SK-N-SH (cell line): ENCODE measurements around the gene GJA5. TPM values are rescaled to one million over a fixed set of nuclear protein-coding genes. Genes with fewer than 3 reads are reported as not detected.

Experiments used
- polyA plus RNA-seq, 3 experiments: library from polyadenylated mRNA; depleted of rRNA; stranded (reverse); fragments of >200 nt; gene quantifications; 2 replicates each; pipeline ENCODE4 v1.2.3, GENCODE V29; 2012

GJA5 gene
- polyA plus RNA-seq, 1 of the 3 experiments (the other 2 are of a cell fraction): not detected

Other genes with a start within 250 kb of the GJA5 start
- gene BCL9, start 219.1 kb downstream of the GJA5 start, polyA plus RNA-seq (2012; rRNA removed): 8.2 and 9.9 TPM in 2 replicates
- 10.9 and 16.2 TPM in 2 replicates for gene ACP6, start 90.1 kb downstream of the GJA5 start, polyA plus RNA-seq (2012; rRNA removed)
- gene GJA8, start 142.2 kb upstream of the GJA5 start, polyA plus RNA-seq (2012; rRNA removed): not detected in 2 replicates
- gene GPR89B, start 167.8 kb upstream of the GJA5 start, polyA plus RNA-seq (2012; rRNA removed): 6.4 and 10.2 TPM in 2 replicates